NT2/D1 (cell line): Measurements from ENCODE around the gene C10orf67.

Experiments
- SUZ12 ChIP-seq: IDR thresholded peaks from 2 replicates; pipeline ENCODE4 v1.6.1; 2011; ENCODE audit not compliant: insufficient read length, insufficient read depth; ENCODE audit errors: extremely low read depth
- YY1 ChIP-seq: IDR thresholded peaks from 2 replicates; pipeline ENCODE4 v1.6.1; 2011; ENCODE audit not compliant: insufficient read length, insufficient read depth
- ZNF274 ChIP-seq: IDR thresholded peaks from 2 replicates; pipeline ENCODE4 v1.6.1; 2011; ENCODE audit warnings: mild to moderate bottlenecking, low read depth, low read length

GRCh38 chr10:23315966-23316365 lies 28.6 kb downstream of the C10orf67 start:
- TF ChIP-seq ZNF274 (no peak), SUZ12 (no peak), YY1 (no peak)
